ENCODE data around the gene HDGF.
"Not testable (repeated sequence)": the region's sequence is repeated elsewhere in the genome, so short reads cannot be mapped to it uniquely, and the experiment has no call there.

HDGF gene

DNA sequence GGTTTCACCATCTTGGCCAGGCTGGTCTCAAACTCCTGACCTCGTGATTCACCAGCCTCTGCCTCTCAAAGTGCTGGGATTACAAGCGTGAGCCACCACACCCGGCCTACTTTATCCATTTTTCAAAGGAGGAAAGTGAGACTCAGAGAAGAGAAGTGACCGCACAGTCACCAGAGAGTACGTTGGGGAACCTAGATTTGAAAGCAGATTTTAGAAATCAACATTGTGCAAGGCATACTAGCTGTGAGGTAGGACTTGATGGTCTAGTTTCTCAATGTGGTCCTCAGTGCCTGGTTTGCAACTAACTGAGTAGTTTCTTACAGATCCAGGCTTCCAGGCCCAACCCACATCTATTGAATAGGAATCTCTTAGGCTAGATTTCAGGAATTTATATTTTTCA, 14.2 kb upstream of the HDGF start:
- Histone ChIP-seq H3K27ac (ENCODE audit: low read depth, low read length) (no peak overlapping the region), H3K9me3 (ENCODE audit: control insufficient read depth, insufficient read depth, low read length) (no peaks in the 10 kb centered on the region), H3F3A (ENCODE audit: control insufficient read depth, insufficient read depth) (peaks cover 1% of the 10 kb centered on the region; the same call in 1 of the 2 replicates), H3K36me3 (ENCODE audit: control insufficient read depth, low read length) (peaks cover 23% of the 10 kb centered on the region), H3K9me2 (replicated peaks; ENCODE audit: control insufficient read depth, low read length) (no peaks in the 10 kb centered on the region), H3K4me2 (ENCODE audit: low read length) (peak overlapping the region; percentile 86), H4K20me1 (ENCODE audit: control insufficient read depth, insufficient read depth, low read depth, low read length) (peaks cover 6% of the 10 kb centered on the region; the same call in 1 of the 2 replicates), H3K27me3 (ENCODE audit: control insufficient read depth, low read length) (no peaks in the 10 kb centered on the region), H3K79me2 (ENCODE audit: control insufficient read depth, low read length) (peaks cover 45% of the 10 kb centered on the region), H3K4me1 (ENCODE audit: control insufficient read depth, low read length) (peaks cover 28% of the 10 kb centered on the region), H3K4me3 (ENCODE audit: low read length) (peak overlapping the region; percentile 76)
- TF ChIP-seq EZH2phosphoT487 (IDR thresholded peaks at IDR 0.05; ENCODE audit: borderline replicate concordance, low read length), result no peak
- TF ChIP-seq, protein P1, sequence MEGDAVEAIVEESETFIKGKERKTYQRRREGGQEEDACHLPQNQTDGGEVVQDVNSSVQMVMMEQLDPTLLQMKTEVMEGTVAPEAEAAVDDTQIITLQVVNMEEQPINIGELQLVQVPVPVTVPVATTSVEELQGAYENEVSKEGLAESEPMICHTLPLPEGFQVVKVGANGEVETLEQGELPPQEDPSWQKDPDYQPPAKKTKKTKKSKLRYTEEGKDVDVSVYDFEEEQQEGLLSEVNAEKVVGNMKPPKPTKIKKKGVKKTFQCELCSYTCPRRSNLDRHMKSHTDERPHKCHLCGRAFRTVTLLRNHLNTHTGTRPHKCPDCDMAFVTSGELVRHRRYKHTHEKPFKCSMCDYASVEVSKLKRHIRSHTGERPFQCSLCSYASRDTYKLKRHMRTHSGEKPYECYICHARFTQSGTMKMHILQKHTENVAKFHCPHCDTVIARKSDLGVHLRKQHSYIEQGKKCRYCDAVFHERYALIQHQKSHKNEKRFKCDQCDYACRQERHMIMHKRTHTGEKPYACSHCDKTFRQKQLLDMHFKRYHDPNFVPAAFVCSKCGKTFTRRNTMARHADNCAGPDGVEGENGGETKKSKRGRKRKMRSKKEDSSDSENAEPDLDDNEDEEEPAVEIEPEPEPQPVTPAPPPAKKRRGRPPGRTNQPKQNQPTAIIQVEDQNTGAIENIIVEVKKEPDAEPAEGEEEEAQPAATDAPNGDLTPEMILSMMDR (IDR thresholded peaks at IDR 0.05; ENCODE audit: low read depth, low read length, poor library complexity, severe bottlenecking), result no peak

DNA sequence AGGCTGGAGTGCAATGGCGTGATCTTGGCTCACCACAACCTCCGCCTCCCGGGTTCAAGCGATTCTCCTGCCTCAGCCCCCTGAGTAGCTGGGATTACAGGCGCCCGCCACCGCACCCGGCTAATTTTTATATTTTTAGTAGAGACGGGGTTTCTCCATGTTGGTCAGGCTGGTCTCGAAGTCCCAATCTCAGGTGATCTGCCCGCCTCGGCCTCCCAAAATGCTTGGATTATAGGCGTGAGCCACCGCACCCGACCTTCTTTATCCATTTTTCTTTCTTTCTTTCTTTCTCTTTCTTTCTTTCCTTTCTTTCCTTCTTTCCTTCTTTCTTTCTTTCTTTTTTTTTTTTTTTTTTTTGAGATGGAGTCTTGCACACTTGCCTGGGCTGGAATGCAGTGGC, 13.7 kb upstream of the HDGF start:
- Histone ChIP-seq H3K79me2 (ENCODE audit: control insufficient read depth, low read length) (peaks cover 39% of the 10 kb centered on the region), H3K36me3 (ENCODE audit: control insufficient read depth, low read length) (peaks cover 18% of the 10 kb centered on the region), H3K4me1 (ENCODE audit: control insufficient read depth, low read length) (peaks cover 24% of the 10 kb centered on the region)
- not testable (repeated sequence) for H3F3A ChIP-seq (ENCODE audit: control insufficient read depth, insufficient read depth); H3K27me3 ChIP-seq (ENCODE audit: control insufficient read depth, low read length); H3K4me2 ChIP-seq (ENCODE audit: low read length); H4K20me1 ChIP-seq (ENCODE audit: control insufficient read depth, insufficient read depth, low read depth, low read length); H3K27ac ChIP-seq (ENCODE audit: low read depth, low read length); H3K4me3 ChIP-seq (ENCODE audit: low read length); H3K9me3 ChIP-seq (ENCODE audit: control insufficient read depth, insufficient read depth, low read length); H3K9me2 ChIP-seq (replicated peaks; ENCODE audit: control insufficient read depth, low read length)

DNA sequence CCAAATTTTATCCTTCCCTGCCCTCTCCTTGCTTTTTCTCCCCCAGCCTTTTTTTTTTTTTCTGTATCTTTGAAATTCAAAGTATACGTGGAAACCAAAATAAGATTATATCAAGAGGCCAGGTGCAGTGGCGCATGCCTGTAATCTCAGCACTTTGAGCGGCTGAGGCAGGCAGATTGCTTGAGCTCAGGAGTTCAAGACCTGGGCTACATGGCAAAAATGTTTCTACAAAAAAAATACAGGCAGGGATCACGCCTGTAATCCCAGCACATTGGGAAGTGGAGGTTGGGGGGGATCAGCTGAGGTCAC, 9.3 kb upstream of the HDGF start:
- Histone ChIP-seq H3F3A (ENCODE audit: control insufficient read depth, insufficient read depth) (peaks cover 6% of the 10 kb centered on the region), H3K4me3 (ENCODE audit: low read length) (no peak overlapping the region), H3K4me1 (ENCODE audit: control insufficient read depth, low read length) (peaks cover 2% of the 10 kb centered on the region), H3K9me2 (replicated peaks; ENCODE audit: control insufficient read depth, low read length) (no peaks in the 10 kb centered on the region), H3K4me2 (ENCODE audit: low read length) (no peak overlapping the region), H3K27me3 (ENCODE audit: control insufficient read depth, low read length) (no peaks in the 10 kb centered on the region), H3K79me2 (ENCODE audit: control insufficient read depth, low read length) (peaks cover 1% of the 10 kb centered on the region), H3K9me3 (ENCODE audit: control insufficient read depth, insufficient read depth, low read length) (no peaks in the 10 kb centered on the region), H3K36me3 (ENCODE audit: control insufficient read depth, low read length) (no peaks in the 10 kb centered on the region), H4K20me1 (ENCODE audit: control insufficient read depth, insufficient read depth, low read depth, low read length) (no peaks in the 10 kb centered on the region), H3K27ac (ENCODE audit: low read depth, low read length) (no peak overlapping the region)
- TF ChIP-seq, protein P1 (IDR thresholded peaks at IDR 0.05; ENCODE audit: low read depth, low read length, poor library complexity, severe bottlenecking), result no peak
- no peak for TF ChIP-seq EZH2phosphoT487 (IDR thresholded peaks at IDR 0.05; ENCODE audit: borderline replicate concordance, low read length)

DNA sequence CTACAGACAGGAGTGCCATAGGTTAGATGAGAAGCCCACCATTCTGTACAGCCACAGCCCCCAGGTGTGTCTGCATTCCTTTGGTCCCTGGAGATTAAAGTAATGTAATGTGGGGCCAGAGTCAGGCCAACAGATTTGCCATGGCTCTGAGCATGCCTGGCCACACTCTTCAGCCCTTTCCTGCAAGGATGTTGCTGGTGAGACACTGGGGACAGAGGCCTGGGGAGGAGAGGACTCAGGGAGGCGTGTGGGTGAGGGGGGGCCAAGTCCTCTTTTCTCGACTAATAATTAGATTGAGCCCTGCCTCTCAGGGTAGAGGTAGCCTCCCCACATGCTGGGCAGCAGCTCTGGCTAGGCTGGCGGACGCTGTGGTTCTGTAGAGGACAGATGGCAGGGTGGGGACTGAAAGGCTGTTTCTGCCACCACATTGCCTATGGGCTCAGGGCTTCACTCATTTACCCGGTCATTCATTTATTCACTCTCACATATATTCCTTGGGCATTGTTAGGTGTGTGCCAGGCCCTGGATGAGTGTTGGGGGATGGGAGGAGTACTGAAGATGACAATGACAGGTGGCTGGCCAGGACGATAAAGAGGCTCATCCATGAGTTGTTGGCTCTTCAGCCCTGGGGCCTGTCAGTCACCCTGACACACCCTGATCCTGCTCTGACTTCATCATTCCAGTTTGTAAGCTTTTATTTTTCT, 8.8 kb upstream of the HDGF start:
- TF ChIP-seq EZH2phosphoT487 (IDR thresholded peaks at IDR 0.05; ENCODE audit: borderline replicate concordance, low read length), result no peak
- TF ChIP-seq, protein P1 (IDR thresholded peaks at IDR 0.05; ENCODE audit: low read depth, low read length, poor library complexity, severe bottlenecking), result no peak
- Histone ChIP-seq H3K79me2 (ENCODE audit: control insufficient read depth, low read length) (no peaks in the 10 kb centered on the region), H3K36me3 (ENCODE audit: control insufficient read depth, low read length) (no peaks in the 10 kb centered on the region), H3K27me3 (ENCODE audit: control insufficient read depth, low read length) (no peaks in the 10 kb centered on the region), H3K4me3 (ENCODE audit: low read length) (no peak overlapping the region), H3K27ac (ENCODE audit: low read depth, low read length) (no peak overlapping the region), H3K9me3 (ENCODE audit: control insufficient read depth, insufficient read depth, low read length) (no peaks in the 10 kb centered on the region), H4K20me1 (ENCODE audit: control insufficient read depth, insufficient read depth, low read depth, low read length) (no peaks in the 10 kb centered on the region), H3K4me1 (ENCODE audit: control insufficient read depth, low read length) (peaks cover 3% of the 10 kb centered on the region), H3K4me2 (ENCODE audit: low read length) (no peak overlapping the region), H3F3A (ENCODE audit: control insufficient read depth, insufficient read depth) (peaks cover 6% of the 10 kb centered on the region), H3K9me2 (replicated peaks; ENCODE audit: control insufficient read depth, low read length) (no peaks in the 10 kb centered on the region)

DNA sequence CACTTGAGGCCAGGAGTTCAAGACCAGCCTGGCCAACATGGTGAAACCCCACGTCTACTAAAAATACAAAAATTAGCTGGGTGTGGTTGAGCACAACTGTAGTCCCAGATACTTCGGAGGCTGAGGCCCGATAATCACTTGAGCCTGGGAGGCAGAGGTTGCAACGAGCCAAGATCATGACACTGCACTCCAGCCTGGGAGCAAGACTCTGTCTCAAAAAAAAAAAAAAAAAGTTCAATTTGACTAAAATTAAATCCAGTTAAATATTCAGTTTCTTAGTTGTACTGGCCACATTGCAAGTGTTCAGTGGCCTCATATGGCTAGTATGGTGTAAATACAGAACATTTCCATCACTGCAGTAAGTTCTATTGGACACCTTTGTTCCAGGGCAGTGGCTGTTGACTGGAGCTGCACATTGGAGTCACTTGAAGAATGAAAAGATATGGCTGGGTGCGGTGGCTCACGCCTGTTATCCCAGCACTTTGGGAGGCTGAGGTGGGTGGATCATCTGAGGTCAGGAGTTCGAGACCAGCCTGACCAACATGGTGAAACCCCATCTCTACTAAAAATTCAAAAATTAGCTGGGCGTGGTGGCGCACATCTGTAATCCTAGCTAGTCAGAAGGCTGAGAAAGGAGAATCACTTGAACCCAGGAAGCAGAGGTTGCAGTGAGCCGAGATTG, 6.2 kb upstream of the HDGF start:
- H3F3A ChIP-seq (ENCODE audit: control insufficient read depth, insufficient read depth); H3K9me3 ChIP-seq (ENCODE audit: control insufficient read depth, insufficient read depth, low read length); H3K27ac ChIP-seq (ENCODE audit: low read depth, low read length); H3K9me2 ChIP-seq (replicated peaks; ENCODE audit: control insufficient read depth, low read length); H3K36me3 ChIP-seq (ENCODE audit: control insufficient read depth, low read length); H3K4me2 ChIP-seq (ENCODE audit: low read length); H3K4me3 ChIP-seq (ENCODE audit: low read length); H3K27me3 ChIP-seq (ENCODE audit: control insufficient read depth, low read length); H4K20me1 ChIP-seq (ENCODE audit: control insufficient read depth, insufficient read depth, low read depth, low read length): not testable (repeated sequence)
- Histone ChIP-seq H3K79me2 (ENCODE audit: control insufficient read depth, low read length) (peaks cover 12% of the 10 kb centered on the region), H3K4me1 (ENCODE audit: control insufficient read depth, low read length) (peaks cover 14% of the 10 kb centered on the region)
